HG03175 (cell line): ENCODE data around the gene NUP107.

Source experiments
- ATAC-seq: cut with Tn5 transposase; IDR thresholded peaks from one replicate; pipeline ENCODE4 v1.9.1; 2021; ENCODE audit warnings: mild to moderate bottlenecking, moderate library complexity; ENCODE audit not compliant: unreplicated experiment

Gene NUP107

GRCh38 chr12:68771223-68771925, 84.6 kb downstream of the NUP107 start:
- no peak for ATAC-seq

- peak; percentile 55 for ATAC-seq
Observed at GRCh38 chr12:68772714-68773113, 85.9 kb downstream of the NUP107 start.

GRCh38 chr12:68773582-68773981, 86.8 kb downstream of the NUP107 start:
- no peak for ATAC-seq

- no peak for ATAC-seq
Observed at GRCh38 chr12:68775121-68775630, 88.4 kb downstream of the NUP107 start.

- no peak for ATAC-seq
Observed at GRCh38 chr12:68776976-68777610, 90.3 kb downstream of the NUP107 start.

GRCh38 chr12:68779280-68779679, 92.5 kb downstream of the NUP107 start:
- ATAC-seq = no peak

GRCh38 chr12:68780731-68781130, 94.0 kb downstream of the NUP107 start:
- ATAC-seq = no peak

GRCh38 chr12:68781728-68782127, 95.0 kb downstream of the NUP107 start:
- ATAC-seq = no peak

- ATAC-seq = no peak
Observed at GRCh38 chr12:68784015-68784414, 97.2 kb downstream of the NUP107 start.

GRCh38 chr12:68785358-68785757, 98.6 kb downstream of the NUP107 start:
- ATAC-seq = no peak

- ATAC-seq = no peak
Observed at GRCh38 chr12:68785823-68786222, 99.0 kb downstream of the NUP107 start.

- ATAC-seq = no peak
Observed at GRCh38 chr12:68786929-68787328, 100.2 kb downstream of the NUP107 start.

- no peak for ATAC-seq
Observed at GRCh38 chr12:68788554-68789143, 101.9 kb downstream of the NUP107 start.

- ATAC-seq = no peak
Observed at GRCh38 chr12:68789144-68789878, 102.5 kb downstream of the NUP107 start.

GRCh38 chr12:68790081-68790951, 103.5 kb downstream of the NUP107 start:
- ATAC-seq = no peak

GRCh38 chr12:68790952-68791234, 104.1 kb downstream of the NUP107 start:
- ATAC-seq = no peak

- ATAC-seq = no peak
Observed at GRCh38 chr12:68791897-68792481, 105.2 kb downstream of the NUP107 start.

- ATAC-seq = peak; percentile 88
Observed at GRCh38 chr12:68792952-68793351, 106.2 kb downstream of the NUP107 start.

- no peak for ATAC-seq
Observed at GRCh38 chr12:68793436-68793835, 106.7 kb downstream of the NUP107 start.

GRCh38 chr12:68793975-68794652, 107.3 kb downstream of the NUP107 start:
- ATAC-seq = no peak
